ENCODE results near the gene LMNA. TPM values are rescaled to one million over a fixed set of nuclear protein-coding genes. Genes with fewer than 3 reads are reported as not detected.
A peak's percentile ranks its signal among the peaks of the same experiment; 100 is the strongest.
"Not testable (repeated sequence)": the region's sequence is repeated elsewhere in the genome, so short reads cannot be mapped to it uniquely, and the experiment has no call there.

LMNA gene
- total RNA-seq, 2 experiments from 2014 or later: 435 to 455 TPM

DNA sequence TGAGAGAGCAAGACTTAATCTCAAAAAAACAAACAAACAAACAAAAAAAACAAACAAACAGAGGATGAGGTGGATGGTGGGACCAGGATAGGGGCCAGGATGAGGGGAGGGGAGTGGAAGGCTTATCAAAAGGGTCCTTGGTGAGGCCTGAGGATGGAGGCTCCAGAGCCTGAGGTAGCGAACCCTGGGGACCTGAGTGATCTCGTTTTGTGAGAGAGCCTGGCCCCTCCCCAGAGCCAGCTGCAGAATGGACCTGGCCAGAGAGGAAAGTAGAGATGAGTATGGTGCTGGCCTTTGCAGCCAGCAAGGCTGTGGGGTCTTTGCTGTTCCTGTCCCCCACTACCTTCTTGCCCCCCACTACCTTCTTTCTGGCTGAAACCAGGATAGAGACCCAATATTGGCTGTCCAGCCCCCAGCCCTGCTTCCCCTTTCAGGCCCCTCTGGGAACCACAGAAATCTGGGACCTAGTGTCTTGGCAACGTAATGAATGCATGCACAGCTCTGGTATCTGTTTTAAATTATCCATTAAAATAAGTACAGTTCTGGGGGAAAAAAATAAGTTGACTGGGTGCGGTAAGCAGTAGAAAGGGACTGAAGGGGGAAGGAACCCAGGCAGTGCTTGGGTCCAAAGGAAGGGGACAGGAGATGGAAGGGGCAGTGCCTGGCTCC lies 1.1 kb upstream of the LMNA start:
- H3K36me3 Mint-ChIP-seq (ENCODE audit: low read depth): peaks cover 16% of the 10 kb centered on the region
- Histone ChIP-seq H3K36me3 (ENCODE audit: insufficient read depth, low read length) (no peaks in the 10 kb centered on the region), H3K27ac (ENCODE audit: low read depth in 1 of 2, low read length in 2 of 2) (peak overlapping the region in 1 of 2 donors; percentile 64), H3K4me3 (ENCODE audit: low read length) (no peak overlapping the region), H3K9me3 (ENCODE audit: control insufficient read depth in 1 of 2, insufficient read depth in 1 of 2, low read length in 2 of 2) (peaks cover 0 to 4% of the 10 kb centered on the region in 2 experiments), H3K27me3 (ENCODE audit: control insufficient read depth in 1 of 2, insufficient read depth in 2 of 2, low read length in 2 of 2) (peaks cover 24 to 28% of the 10 kb centered on the region in 2 experiments), H3K4me1 (ENCODE audit: insufficient read depth, low read length) (peaks cover 50% of the 10 kb centered on the region)
- peaks cover 29% of the 10 kb centered on the region for H3K4me1 Mint-ChIP-seq (ENCODE audit: low read depth)
- intact Hi-C loops (cut with DNase I, micrococcal nuclease): no loop called here
- ChIA-PET POLR2A (interaction anchor here (2.6 to 3.1 kb wide), 2 partner anchors 14 to 16 kb away, joined by 17 to 23 read pairs; no protein-coding TSS in a partner anchor), CTCF (interaction anchor here (0.8 to 10.7 kb wide), 6 partner anchors 9 to 112 kb away, joined by 3 to 101 read pairs (median 4); no protein-coding TSS in a partner anchor)
- no peak for ATAC-seq (ENCODE audit: poor library complexity)
- H3K27me3 Mint-ChIP-seq: peaks cover 46% of the 10 kb centered on the region
- no peaks in the 10 kb centered on the region for H3K9me3 Mint-ChIP-seq
- H3K27ac Mint-ChIP-seq: peak overlapping the region; percentile 89
- DNase-seq: no peak
- TF ChIP-seq, protein P1, sequence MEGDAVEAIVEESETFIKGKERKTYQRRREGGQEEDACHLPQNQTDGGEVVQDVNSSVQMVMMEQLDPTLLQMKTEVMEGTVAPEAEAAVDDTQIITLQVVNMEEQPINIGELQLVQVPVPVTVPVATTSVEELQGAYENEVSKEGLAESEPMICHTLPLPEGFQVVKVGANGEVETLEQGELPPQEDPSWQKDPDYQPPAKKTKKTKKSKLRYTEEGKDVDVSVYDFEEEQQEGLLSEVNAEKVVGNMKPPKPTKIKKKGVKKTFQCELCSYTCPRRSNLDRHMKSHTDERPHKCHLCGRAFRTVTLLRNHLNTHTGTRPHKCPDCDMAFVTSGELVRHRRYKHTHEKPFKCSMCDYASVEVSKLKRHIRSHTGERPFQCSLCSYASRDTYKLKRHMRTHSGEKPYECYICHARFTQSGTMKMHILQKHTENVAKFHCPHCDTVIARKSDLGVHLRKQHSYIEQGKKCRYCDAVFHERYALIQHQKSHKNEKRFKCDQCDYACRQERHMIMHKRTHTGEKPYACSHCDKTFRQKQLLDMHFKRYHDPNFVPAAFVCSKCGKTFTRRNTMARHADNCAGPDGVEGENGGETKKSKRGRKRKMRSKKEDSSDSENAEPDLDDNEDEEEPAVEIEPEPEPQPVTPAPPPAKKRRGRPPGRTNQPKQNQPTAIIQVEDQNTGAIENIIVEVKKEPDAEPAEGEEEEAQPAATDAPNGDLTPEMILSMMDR (IDR thresholded peaks at IDR 0.05): no peak
- H3K4me3 Mint-ChIP-seq: peak overlapping the region; percentile 99

DNA sequence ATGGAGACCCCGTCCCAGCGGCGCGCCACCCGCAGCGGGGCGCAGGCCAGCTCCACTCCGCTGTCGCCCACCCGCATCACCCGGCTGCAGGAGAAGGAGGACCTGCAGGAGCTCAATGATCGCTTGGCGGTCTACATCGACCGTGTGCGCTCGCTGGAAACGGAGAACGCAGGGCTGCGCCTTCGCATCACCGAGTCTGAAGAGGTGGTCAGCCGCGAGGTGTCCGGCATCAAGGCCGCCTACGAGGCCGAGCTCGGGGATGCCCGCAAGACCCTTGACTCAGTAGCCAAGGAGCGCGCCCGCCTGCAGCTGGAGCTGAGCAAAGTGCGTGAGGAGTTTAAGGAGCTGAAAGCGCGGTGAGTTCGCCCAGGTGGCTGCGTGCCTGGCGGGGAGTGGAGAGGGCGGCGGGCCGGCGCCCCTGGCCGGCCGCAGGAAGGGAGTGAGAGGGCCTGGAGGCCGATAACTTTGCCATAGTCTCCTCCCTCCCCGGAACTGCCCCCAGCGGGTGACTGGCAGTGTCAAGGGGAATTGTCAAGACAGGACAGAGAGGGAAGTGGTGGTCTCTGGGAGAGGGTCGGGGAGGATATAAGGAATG lies 505 bp downstream of the LMNA start:
- Mint-ChIP-seq H3K4me1 (ENCODE audit: low read depth) (peaks cover 35% of the 10 kb centered on the region), H3K36me3 (ENCODE audit: low read depth) (peaks cover 18% of the 10 kb centered on the region), H3K27me3 (peaks cover 49% of the 10 kb centered on the region), H3K27ac (peak overlapping the region; percentile 89), H3K4me3 (peak overlapping the region; percentile 99), H3K9me3 (no peaks in the 10 kb centered on the region)
- DNase-seq (peak in 4 of 14 experiments; percentile 32 to 63 (median 52)), ATAC-seq (ENCODE audit: poor library complexity) (peak; percentile 1)
- Histone ChIP-seq H3K4me1 (ENCODE audit: insufficient read depth, low read length) (peaks cover 62% of the 10 kb centered on the region), H3K27ac (ENCODE audit: low read depth in 1 of 2, low read length in 2 of 2) (peak overlapping the region; percentile 50 to 56), H3K27me3 (ENCODE audit: control insufficient read depth in 1 of 2, insufficient read depth in 2 of 2, low read length in 2 of 2) (peaks cover 24 to 28% of the 10 kb centered on the region in 2 experiments), H3K36me3 (ENCODE audit: insufficient read depth, low read length) (no peaks in the 10 kb centered on the region), H3K4me3 (ENCODE audit: low read length) (peak overlapping the region; percentile 84), H3K9me3 (ENCODE audit: control insufficient read depth in 1 of 2, insufficient read depth in 1 of 2, low read length in 2 of 2) (peaks cover 0 to 4% of the 10 kb centered on the region in 2 experiments)
- ChIA-PET CTCF (interaction anchor here (0.9 to 10.7 kb wide), 9 partner anchors 9 to 110 kb away, joined by 3 to 101 read pairs (median 3); partner anchors contain the start of gene SLC25A44), POLR2A (interaction anchor here (0.8 to 4.2 kb wide), 7 partner anchors 8 to 613 kb away, joined by 3 to 23 read pairs (median 5); partner anchors contain the start of genes ISG20L2, METTL25B and PMF1)
- intact Hi-C loops (cut with DNase I, micrococcal nuclease): loop anchor here in 1 of 2 experiments (1.0 kb wide), 1 partner anchor 9 kb away; no protein-coding TSS in a partner anchor
- TF ChIP-seq, protein P1 (IDR thresholded peaks at IDR 0.05): no peak

DNA sequence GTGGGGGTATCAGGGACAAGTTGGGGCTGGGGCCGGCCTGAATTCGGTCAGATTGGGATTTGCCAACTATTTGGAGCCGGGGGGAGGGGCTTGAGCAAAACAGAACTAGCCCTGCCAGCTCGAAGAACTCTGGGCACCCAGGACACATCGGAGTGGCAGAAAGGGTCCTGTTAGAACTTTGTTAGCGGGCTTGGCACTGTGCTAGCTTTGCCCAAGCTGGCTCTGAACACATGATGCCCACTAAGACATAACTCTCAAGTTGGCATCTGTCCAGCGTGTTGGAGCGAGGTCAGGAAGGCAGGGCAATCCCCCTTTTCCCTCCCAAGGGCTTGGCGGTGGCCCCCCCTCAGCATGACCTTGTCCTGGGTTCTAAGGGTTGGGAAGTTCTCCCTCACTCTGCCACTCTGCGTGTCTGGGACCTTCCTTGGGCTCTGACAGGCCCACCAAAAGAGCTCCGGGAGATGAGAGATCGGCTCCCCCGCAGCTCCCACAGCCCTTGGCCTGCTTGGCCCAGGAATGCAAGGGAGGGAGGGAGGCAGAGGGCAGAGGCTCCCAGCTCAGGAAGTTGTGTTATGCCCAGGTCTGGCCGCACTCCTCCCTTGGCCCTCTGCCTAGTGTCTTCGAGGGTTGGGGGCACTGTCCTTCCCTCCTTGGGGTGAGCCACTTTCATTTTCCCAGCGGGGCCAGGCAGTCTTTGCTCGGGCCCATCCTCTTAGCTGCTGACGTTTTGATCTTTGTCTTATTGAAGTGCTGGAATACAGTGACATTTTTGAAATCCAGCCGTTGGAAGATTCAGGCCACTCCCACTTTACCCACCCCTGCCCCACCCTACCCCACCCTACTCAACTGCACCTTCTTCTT lies 1.2 kb downstream of the LMNA start:
- H3K27ac ChIP-seq (ENCODE audit: low read depth in 1 of 2, low read length in 2 of 2): peak overlapping the region; percentile 36 to 50
- peaks cover 42% of the 10 kb centered on the region for H3K4me1 Mint-ChIP-seq (ENCODE audit: low read depth)
- H3K9me3 ChIP-seq (ENCODE audit: control insufficient read depth in 1 of 2, insufficient read depth in 1 of 2, low read length in 2 of 2): peaks cover 0 to 4% of the 10 kb centered on the region in 2 experiments
- TF ChIP-seq, protein P1 (IDR thresholded peaks at IDR 0.05): no peak
- intact Hi-C loops (cut with DNase I, micrococcal nuclease): no loop called here
- H3K27ac Mint-ChIP-seq: peak overlapping the region; percentile 89
- ATAC-seq (ENCODE audit: poor library complexity) (no peak), DNase-seq (peak in 4 of 14 experiments; percentile 24 to 57 (median 44))
- H3K4me3 ChIP-seq (ENCODE audit: low read length): peak overlapping the region; percentile 84
- peaks cover 18% of the 10 kb centered on the region for H3K36me3 Mint-ChIP-seq (ENCODE audit: low read depth)
- POLR2A ChIA-PET: interaction anchor here (0.6 to 4.2 kb wide), 6 partner anchors 9 to 613 kb away, joined by 3 to 23 read pairs (median 10); partner anchors contain the start of genes ISG20L2, METTL25B and PMF1
- H3K9me3 Mint-ChIP-seq: no peaks in the 10 kb centered on the region
- H3K36me3 ChIP-seq (ENCODE audit: insufficient read depth, low read length): no peaks in the 10 kb centered on the region
- H3K27me3 ChIP-seq (ENCODE audit: control insufficient read depth in 1 of 2, insufficient read depth in 2 of 2, low read length in 2 of 2): peaks cover 24 to 28% of the 10 kb centered on the region in 2 experiments
- CTCF ChIA-PET: interaction anchor here (0.9 to 10.7 kb wide), 7 partner anchors 9 to 110 kb away, joined by 3 to 101 read pairs (median 3); partner anchors contain the start of gene SLC25A44
- H3K4me3 Mint-ChIP-seq: peak overlapping the region; percentile 99
- H3K4me1 ChIP-seq (ENCODE audit: insufficient read depth, low read length): peaks cover 70% of the 10 kb centered on the region
- peaks cover 51% of the 10 kb centered on the region for H3K27me3 Mint-ChIP-seq

DNA sequence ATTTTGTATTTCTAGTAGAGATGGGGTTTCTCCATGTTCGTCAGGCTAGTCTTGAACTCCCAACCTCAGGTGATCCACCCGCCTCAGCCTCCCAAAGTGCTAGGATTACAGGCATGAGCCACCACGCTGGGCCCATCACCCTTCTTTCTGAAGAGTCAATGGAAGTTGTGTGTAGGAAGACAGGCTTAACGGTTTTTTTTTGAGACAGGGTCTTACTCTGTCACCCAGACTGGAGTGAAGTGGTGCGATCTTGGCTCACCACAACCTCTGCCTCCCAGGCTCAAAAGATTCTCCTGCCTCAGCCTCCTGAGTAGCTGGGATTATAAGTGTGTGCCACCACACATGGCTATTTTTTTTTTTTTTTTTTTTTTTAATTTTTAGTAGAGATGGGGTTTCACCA lies 2.2 kb downstream of the LMNA start:
- DNase-seq; H3K9me3 Mint-ChIP-seq; intact Hi-C loops (cut with DNase I, micrococcal nuclease); H3K9me3 ChIP-seq (ENCODE audit: control insufficient read depth in 1 of 2, insufficient read depth in 1 of 2, low read length in 2 of 2); H3K36me3 ChIP-seq (ENCODE audit: insufficient read depth, low read length); H3K27ac ChIP-seq (ENCODE audit: low read depth in 1 of 2, low read length in 2 of 2); ATAC-seq (ENCODE audit: poor library complexity): not testable (repeated sequence)
- Mint-ChIP-seq H3K4me1 (ENCODE audit: low read depth) (peaks cover 42% of the 10 kb centered on the region), H3K27me3 (peaks cover 51% of the 10 kb centered on the region), H3K4me3 (peak overlapping the region; percentile 99), H3K27ac (peak overlapping the region; percentile 89), H3K36me3 (ENCODE audit: low read depth) (peaks cover 18% of the 10 kb centered on the region)
- Histone ChIP-seq H3K4me3 (ENCODE audit: low read length) (peak overlapping the region; percentile 84), H3K27me3 (ENCODE audit: control insufficient read depth in 1 of 2, insufficient read depth in 2 of 2, low read length in 2 of 2) (peaks cover 24 to 28% of the 10 kb centered on the region in 2 experiments), H3K4me1 (ENCODE audit: insufficient read depth, low read length) (peaks cover 78% of the 10 kb centered on the region)
- ChIA-PET CTCF (interaction anchor here (10.7 kb wide), 1 partner anchor 21 kb away, joined by 101 read pairs; no protein-coding TSS in a partner anchor), POLR2A (interaction anchor here (3.1 to 4.2 kb wide), 2 partner anchors 10 to 11 kb away, joined by 17 to 22 read pairs; no protein-coding TSS in a partner anchor)

Data from CD4-positive, alpha-beta T cell (primary cell).